ENCODE measurements around the gene TMEM130. TPM values are rescaled to one million over a fixed set of nuclear protein-coding genes. Genes with fewer than 3 reads are reported as not detected.

Gene TMEM130
- total RNA-seq, 2 experiments from 2014 or later = 0.39 TPM; not detected in 1

GRCh38 chr7:98864731-98865453 is 4.9 kb downstream of the TMEM130 start:
- no peaks in the 10 kb centered on the region for H3K36me3 ChIP-seq (ENCODE audit: insufficient read depth, low read length)
- peaks cover 22% of the 10 kb centered on the region for H3K27me3 Mint-ChIP-seq
- ChIA-PET CTCF (no interaction called here), POLR2A (no interaction called here)
- DNase-seq (no peak), ATAC-seq (ENCODE audit: poor library complexity) (no peak)
- no peak overlapping the region for H3K27ac ChIP-seq (ENCODE audit: low read depth in 1 of 2, low read length in 2 of 2)
- H3K4me3 ChIP-seq (ENCODE audit: low read length) = no peak overlapping the region
- no peaks in the 10 kb centered on the region for H3K36me3 Mint-ChIP-seq (ENCODE audit: low read depth)
- no peaks in the 10 kb centered on the region for H3K9me3 Mint-ChIP-seq
- no peaks in the 10 kb centered on the region for H3K4me1 Mint-ChIP-seq (ENCODE audit: low read depth)
- H3K27ac Mint-ChIP-seq = no peak overlapping the region
- H3K4me1 ChIP-seq (ENCODE audit: insufficient read depth, low read length) = peaks cover 8% of the 10 kb centered on the region
- no peaks in the 10 kb centered on the region for H3K9me3 ChIP-seq (ENCODE audit: control insufficient read depth in 1 of 2, insufficient read depth in 1 of 2, low read length in 2 of 2)
- peaks cover 2 to 16% of the 10 kb centered on the region in 2 experiments for H3K27me3 ChIP-seq (ENCODE audit: control insufficient read depth in 1 of 2, insufficient read depth in 2 of 2, low read length in 2 of 2)
- no peak for TF ChIP-seq CTCF (IDR thresholded peaks at IDR 0.05)
- H3K4me3 Mint-ChIP-seq = no peak overlapping the region
- intact Hi-C loops (cut with DNase I, micrococcal nuclease) = no loop called here

DNA sequence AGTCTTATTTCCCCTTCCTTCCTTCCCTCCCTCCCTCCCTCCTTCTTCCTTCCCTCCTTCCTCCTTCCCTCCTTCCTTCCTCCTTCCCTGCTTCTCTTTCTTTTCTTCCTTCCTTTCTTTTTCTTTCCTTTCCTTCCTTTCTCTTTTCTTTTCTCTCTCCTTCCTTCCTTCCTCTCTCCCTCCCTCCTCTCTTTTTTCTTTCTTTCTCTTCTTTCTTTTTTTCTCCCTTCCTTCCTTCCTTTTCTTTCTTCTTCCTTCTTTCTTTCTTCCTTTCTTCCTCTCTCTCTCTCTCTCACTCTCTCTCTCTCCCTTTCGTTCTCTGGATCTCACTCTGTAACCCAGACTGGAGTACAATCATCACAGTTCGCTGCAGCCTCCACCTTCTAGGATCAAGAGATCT is 6.2 kb downstream of the TMEM130 start:
- Mint-ChIP-seq H3K27me3 (peaks cover 17% of the 10 kb centered on the region), H3K36me3 (ENCODE audit: low read depth) (no peaks in the 10 kb centered on the region), H3K4me1 (ENCODE audit: low read depth) (no peaks in the 10 kb centered on the region), H3K9me3 (no peaks in the 10 kb centered on the region), H3K4me3 (no peak overlapping the region), H3K27ac (no peak overlapping the region)
- ChIA-PET POLR2A (no interaction called here), CTCF (no interaction called here)
- peaks cover 2 to 6% of the 10 kb centered on the region in 2 experiments for H3K27me3 ChIP-seq (ENCODE audit: control insufficient read depth in 1 of 2, insufficient read depth in 2 of 2, low read length in 2 of 2)
- intact Hi-C loops (cut with DNase I, micrococcal nuclease) = no loop called here
- no peaks in the 10 kb centered on the region for H3K36me3 ChIP-seq (ENCODE audit: insufficient read depth, low read length)
- H3K9me3 ChIP-seq (ENCODE audit: control insufficient read depth in 1 of 2, insufficient read depth in 1 of 2, low read length in 2 of 2) = no peaks in the 10 kb centered on the region
- DNase-seq (no peak), ATAC-seq (ENCODE audit: poor library complexity) (no peak)
- H3K4me1 ChIP-seq (ENCODE audit: insufficient read depth, low read length) = no peaks in the 10 kb centered on the region
- H3K27ac ChIP-seq (ENCODE audit: low read depth in 1 of 2, low read length in 2 of 2) = no peak overlapping the region
- no peak overlapping the region for H3K4me3 ChIP-seq (ENCODE audit: low read length)
- no peak for TF ChIP-seq CTCF (IDR thresholded peaks at IDR 0.05)

GRCh38 chr7:98862716-98863420 is 6.9 kb downstream of the TMEM130 start:
- H3K4me1 Mint-ChIP-seq (ENCODE audit: low read depth) = no peaks in the 10 kb centered on the region
- H3K4me3 Mint-ChIP-seq = no peak overlapping the region
- no peaks in the 10 kb centered on the region for H3K9me3 Mint-ChIP-seq
- Histone ChIP-seq H3K9me3 (ENCODE audit: control insufficient read depth in 1 of 2, insufficient read depth in 1 of 2, low read length in 2 of 2) (no peaks in the 10 kb centered on the region), H3K36me3 (ENCODE audit: insufficient read depth, low read length) (no peaks in the 10 kb centered on the region), H3K27me3 (ENCODE audit: control insufficient read depth in 1 of 2, insufficient read depth in 2 of 2, low read length in 2 of 2) (peaks cover 0 to 2% of the 10 kb centered on the region in 2 experiments), H3K4me3 (ENCODE audit: low read length) (no peak overlapping the region), H3K27ac (ENCODE audit: low read depth in 1 of 2, low read length in 2 of 2) (no peak overlapping the region), H3K4me1 (ENCODE audit: insufficient read depth, low read length) (no peaks in the 10 kb centered on the region)
- CTCF ChIA-PET = no interaction called here
- intact Hi-C loops (cut with DNase I, micrococcal nuclease) = no loop called here
- no peak overlapping the region for H3K27ac Mint-ChIP-seq
- POLR2A ChIA-PET = no interaction called here
- peaks cover 16% of the 10 kb centered on the region for H3K27me3 Mint-ChIP-seq
- no peak for TF ChIP-seq CTCF (IDR thresholded peaks at IDR 0.05)
- no peak for DNase-seq
- ATAC-seq (ENCODE audit: poor library complexity) = no peak
- no peaks in the 10 kb centered on the region for H3K36me3 Mint-ChIP-seq (ENCODE audit: low read depth)
